Measurements from ENCODE around the gene FABP6. TPM values are rescaled to one million over a fixed set of nuclear protein-coding genes. Genes with fewer than 3 reads are reported as not detected.

The FABP6 gene, protein sequence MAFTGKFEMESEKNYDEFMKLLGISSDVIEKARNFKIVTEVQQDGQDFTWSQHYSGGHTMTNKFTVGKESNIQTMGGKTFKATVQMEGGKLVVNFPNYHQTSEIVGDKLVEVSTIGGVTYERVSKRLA
- not detected for total RNA-seq

DNA sequence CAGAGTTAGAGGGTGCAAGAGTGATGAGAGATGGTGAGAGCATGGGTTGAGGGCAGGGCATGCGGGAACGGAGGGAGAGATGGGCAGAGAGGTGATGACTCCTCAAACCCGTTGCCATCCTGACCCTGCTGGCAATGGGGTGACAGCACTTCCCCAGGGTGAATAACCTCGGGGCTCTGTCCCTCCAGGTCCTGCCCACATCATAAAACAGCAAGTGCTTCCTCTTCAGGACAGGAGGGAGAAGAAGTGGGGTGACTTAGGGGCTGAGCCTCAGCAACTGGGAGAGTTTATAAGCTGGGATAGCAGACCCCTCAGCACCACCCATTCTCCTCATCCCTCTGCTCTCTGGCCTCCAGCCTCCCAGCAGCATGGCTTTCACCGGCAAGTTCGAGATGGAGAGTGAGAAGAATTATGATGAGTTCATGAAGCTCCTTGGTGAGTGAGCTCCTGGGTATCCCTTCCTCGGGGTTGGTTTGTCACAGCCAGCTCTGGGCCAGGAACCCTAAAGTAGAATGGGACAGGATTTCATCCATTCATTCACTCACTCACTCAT lies at the start of gene FABP6:
TSS of gene FABP6 (plus strand) at position 317 of the 553 bp plus-strand sequence. CDS start at position 369, 52 bp downstream.
- H3K9me3 ChIP-seq = no peaks in the 10 kb centered on the region
- no peak within 1 kb of the TSS for H3K27ac ChIP-seq
- no peak within 1 kb of the TSS for H3K4me3 ChIP-seq (replicated peaks in 1 of 3)
- 74 to 78% methylated on average over 7 of the region's 7 CpGs for WGBS, 2 donors
- TF ChIP-seq POLR2A (IDR thresholded peaks at IDR 0.05) = no peak
- TF ChIP-seq, protein P1, sequence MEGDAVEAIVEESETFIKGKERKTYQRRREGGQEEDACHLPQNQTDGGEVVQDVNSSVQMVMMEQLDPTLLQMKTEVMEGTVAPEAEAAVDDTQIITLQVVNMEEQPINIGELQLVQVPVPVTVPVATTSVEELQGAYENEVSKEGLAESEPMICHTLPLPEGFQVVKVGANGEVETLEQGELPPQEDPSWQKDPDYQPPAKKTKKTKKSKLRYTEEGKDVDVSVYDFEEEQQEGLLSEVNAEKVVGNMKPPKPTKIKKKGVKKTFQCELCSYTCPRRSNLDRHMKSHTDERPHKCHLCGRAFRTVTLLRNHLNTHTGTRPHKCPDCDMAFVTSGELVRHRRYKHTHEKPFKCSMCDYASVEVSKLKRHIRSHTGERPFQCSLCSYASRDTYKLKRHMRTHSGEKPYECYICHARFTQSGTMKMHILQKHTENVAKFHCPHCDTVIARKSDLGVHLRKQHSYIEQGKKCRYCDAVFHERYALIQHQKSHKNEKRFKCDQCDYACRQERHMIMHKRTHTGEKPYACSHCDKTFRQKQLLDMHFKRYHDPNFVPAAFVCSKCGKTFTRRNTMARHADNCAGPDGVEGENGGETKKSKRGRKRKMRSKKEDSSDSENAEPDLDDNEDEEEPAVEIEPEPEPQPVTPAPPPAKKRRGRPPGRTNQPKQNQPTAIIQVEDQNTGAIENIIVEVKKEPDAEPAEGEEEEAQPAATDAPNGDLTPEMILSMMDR (IDR thresholded peaks at IDR 0.05) = no peak
- no peaks in the 10 kb centered on the region for H3K27me3 ChIP-seq
- no peak for DNase-seq
- intact Hi-C loops (cut with DNase I) = no loop called here
- H3K4me1 ChIP-seq = peaks cover 0 to 8% of the 10 kb centered on the region in 2 donors
- no peaks in the 10 kb centered on the region for H3K36me3 ChIP-seq

DNA sequence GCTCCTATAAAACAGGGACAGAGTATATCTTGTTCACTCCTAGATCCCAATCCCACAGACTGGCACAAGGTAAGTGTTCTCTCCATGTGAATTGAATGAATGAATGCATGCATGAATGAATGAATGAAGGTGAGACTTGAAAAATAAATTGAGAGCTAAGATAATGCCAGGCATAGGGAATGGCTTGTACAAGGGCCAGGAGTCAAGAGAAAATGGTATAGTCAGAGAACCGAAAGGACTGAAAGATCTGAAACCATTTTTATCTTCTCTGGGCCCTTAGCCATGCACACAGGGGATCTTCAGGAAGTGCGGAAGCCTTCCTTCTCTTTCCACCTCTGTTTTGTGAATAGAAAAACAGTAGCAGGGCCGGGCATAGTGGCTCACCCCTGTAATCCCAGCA lies 48.4 kb upstream of the FABP6 start:
- Histone ChIP-seq H3K27ac (no peak overlapping the region), H3K36me3 (no peaks in the 10 kb centered on the region), H3K4me3 (replicated peaks in 1 of 3) (no peak overlapping the region), H3K27me3 (no peaks in the 10 kb centered on the region), H3K9me3 (no peaks in the 10 kb centered on the region), H3K4me1 (no peaks in the 10 kb centered on the region)
- intact Hi-C loops (cut with DNase I) = no loop called here
- TF ChIP-seq POLR2A (IDR thresholded peaks at IDR 0.05) = no peak
- TF ChIP-seq, protein P1 (IDR thresholded peaks at IDR 0.05) = no peak
- 75 to 78% methylated on average over 3 of the region's 3 CpGs for WGBS, 2 donors
- no peak for DNase-seq

DNA sequence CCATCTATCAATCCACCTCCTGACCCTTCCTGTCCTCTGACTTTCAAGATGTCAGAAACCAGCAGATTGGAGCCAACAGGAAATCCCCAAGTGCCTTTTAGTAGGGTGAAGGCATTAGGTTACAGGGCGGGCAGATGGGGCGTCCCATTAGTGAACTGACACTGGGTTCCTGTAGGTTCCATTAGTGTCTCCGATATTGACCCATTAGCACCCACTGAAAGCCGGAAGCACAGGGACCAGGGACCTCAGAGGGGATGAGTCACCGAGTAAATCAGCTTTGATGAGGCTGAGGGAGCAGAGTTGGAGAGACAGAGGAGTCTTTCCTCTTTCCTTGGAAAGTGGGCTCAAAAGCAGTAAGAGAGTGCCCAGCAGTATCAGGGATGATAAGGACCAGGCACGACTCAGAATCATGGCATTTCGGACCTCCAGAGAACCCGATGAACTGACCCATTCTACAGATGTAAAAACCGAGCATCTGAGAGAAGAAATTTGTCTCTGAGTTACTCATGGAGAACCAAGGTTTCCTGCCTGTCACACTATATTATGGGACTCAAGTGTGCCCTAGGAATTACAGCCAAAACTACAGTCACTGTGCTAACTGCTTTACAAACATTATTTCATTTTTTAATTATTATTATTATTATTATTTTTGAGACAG lies 47.2 kb upstream of the FABP6 start:
- 84 to 89% methylated on average over 9 of the region's 9 CpGs for WGBS, 2 donors
- intact Hi-C loops (cut with DNase I) = no loop called here

DNA sequence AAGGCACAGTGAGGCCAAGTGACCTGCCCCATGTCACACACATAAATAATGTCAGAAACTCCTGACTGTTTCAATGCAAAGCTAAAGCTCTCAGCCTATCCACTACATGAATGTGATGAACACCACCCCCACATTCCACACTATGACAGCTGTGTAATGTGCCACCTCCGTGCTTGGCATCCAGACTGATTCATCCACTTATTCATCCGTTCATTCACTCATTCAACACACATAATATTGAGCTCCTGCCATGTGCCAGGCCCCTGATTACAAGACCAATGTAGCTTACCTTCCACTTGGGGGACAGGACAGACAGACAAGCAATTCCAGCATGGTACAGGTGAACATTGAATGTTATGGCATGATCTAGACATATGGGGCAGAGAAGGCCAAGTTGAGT lies 46.2 kb upstream of the FABP6 start:
- intact Hi-C loops (cut with DNase I) = no loop called here
- Histone ChIP-seq H3K27ac (no peak overlapping the region), H3K9me3 (no peaks in the 10 kb centered on the region), H3K4me1 (no peaks in the 10 kb centered on the region), H3K27me3 (no peaks in the 10 kb centered on the region), H3K36me3 (no peaks in the 10 kb centered on the region), H3K4me3 (replicated peaks in 1 of 3) (no peak overlapping the region)
- 91% methylated on average over 2 of the region's 2 CpGs for WGBS, 2 donors
- DNase-seq = no peak
- TF ChIP-seq, protein P1 (IDR thresholded peaks at IDR 0.05) = no peak
- TF ChIP-seq POLR2A (IDR thresholded peaks at IDR 0.05) = no peak

More for the DNA sequence above, 47.2 kb upstream of the FABP6 start:
- H3K27ac ChIP-seq = no peak overlapping the region
- H3K36me3 ChIP-seq = no peaks in the 10 kb centered on the region
- H3K4me3 ChIP-seq (replicated peaks in 1 of 3) = no peak overlapping the region
- H3K27me3 ChIP-seq = no peaks in the 10 kb centered on the region
- H3K9me3 ChIP-seq = no peaks in the 10 kb centered on the region
- DNase-seq = no peak
- H3K4me1 ChIP-seq = no peaks in the 10 kb centered on the region
- no peak for TF ChIP-seq POLR2A (IDR thresholded peaks at IDR 0.05)
- TF ChIP-seq, protein P1 (IDR thresholded peaks at IDR 0.05) = no peak
